ENCODE measurements around the gene PIK3C2A.

PIK3C2A gene

DNA sequence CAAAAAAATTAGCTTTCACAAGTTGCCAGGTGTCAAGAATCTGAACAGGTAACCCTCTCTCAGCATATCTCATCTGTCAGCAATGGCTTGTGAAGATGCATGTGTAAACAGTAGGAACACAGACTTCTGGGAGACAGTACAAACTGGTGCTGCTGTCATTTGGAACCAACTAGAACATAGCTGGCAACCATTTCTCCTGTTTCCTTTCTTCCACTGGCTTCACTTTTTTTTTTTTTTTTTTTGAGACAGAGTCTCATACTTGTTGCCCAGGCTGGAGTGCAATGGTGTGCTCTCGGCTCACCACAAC, 2.1 kb upstream of the PIK3C2A start:
- DNase-seq = no peak

DNA sequence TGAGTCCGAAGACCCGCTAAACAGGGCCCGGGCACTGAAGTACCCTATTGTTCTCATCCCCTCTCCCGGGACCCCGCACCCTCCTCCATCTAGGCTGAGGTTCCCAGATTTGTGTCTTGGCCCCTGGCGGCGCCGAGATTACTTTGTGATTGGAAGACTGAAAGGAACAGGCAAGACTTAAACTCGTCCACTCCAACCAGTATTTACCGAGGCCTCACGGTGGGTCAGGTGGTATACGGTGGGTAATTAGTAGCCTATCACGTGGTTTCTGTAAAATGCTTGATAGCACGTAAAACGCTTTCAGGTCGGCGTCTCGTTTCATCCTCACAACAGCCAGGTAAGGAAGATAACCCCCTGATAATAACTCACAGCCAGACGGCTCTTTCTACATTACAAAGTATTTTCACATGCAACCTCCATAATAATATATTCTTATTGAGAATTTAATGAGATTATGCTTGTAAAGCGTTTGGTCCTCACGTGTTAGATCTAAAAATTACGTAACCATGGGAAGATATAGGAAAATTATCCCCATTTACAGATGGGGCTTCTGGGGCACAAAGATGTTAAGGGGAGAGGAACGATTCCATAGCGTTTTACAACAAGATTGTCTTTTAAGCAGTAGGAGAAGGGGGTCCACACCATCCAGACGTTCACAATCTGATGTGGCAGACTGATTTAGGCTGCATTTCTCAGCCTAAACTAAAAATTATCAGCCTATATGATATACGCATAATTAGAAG, 642 bp upstream of the PIK3C2A start:
- peak; percentile 14 for DNase-seq

DNA sequence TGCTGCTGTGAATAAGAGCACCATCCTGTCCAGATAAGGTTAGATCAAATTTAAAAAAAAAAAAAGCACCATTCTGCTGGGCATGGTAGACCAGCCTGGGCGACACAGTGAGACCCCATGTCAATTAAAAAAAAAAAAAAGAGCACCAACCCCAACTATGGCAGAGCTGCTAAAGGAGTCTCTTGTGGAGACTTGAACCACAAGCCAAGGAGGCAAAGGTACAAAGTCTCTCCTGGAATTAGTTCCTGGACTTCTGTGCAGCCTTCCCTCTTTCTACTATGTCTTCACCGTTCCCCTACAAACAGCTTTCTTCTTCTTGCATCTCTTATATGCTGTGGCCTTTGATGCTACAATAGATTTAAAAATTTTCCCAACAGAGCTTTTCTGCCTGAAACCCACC, 1.3 kb downstream of the PIK3C2A start:
- DNase-seq = no peak

DNA sequence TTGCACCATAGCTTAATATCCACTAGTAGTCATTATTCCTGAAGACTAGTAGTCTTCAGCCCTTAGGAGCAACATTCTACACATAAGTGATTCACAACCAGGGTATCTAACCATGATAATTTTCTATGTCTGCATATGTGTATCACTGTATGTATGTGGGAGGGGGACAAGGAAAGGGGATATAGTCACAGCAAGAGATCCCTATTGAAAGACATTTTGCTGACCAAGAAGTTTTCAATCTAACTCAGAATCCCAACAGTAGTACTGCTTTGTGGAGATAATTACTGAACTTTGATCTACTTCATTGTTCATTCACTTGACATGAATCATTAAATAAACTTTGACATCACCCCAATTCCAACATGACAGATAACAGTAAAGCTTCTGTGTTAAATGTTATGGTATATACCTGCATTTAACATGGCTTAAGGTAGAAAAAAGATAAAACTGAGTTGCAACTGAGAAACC, 10.3 kb downstream of the PIK3C2A start:
- DNase-seq = no peak

DNA sequence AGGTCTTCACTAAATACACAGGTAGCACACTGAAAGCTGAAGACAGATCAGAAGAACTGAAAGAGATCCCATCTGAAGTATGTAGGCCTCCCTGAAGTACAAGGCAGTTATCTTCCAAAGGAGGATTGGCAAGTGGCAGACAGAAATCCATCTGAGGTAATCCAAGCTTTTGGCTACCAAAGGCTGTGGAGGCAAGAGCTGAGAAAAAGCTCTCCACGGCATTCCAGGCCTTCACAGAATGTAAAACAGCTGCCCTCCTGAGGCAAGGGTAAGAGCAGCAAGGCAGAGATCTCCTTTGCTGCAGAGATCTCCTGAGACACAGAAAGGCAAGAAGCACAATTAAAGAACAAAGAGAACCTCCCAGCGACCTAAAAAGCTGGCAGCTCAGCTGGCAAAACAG, 19.1 kb downstream of the PIK3C2A start:
- no peak for DNase-seq

DNA sequence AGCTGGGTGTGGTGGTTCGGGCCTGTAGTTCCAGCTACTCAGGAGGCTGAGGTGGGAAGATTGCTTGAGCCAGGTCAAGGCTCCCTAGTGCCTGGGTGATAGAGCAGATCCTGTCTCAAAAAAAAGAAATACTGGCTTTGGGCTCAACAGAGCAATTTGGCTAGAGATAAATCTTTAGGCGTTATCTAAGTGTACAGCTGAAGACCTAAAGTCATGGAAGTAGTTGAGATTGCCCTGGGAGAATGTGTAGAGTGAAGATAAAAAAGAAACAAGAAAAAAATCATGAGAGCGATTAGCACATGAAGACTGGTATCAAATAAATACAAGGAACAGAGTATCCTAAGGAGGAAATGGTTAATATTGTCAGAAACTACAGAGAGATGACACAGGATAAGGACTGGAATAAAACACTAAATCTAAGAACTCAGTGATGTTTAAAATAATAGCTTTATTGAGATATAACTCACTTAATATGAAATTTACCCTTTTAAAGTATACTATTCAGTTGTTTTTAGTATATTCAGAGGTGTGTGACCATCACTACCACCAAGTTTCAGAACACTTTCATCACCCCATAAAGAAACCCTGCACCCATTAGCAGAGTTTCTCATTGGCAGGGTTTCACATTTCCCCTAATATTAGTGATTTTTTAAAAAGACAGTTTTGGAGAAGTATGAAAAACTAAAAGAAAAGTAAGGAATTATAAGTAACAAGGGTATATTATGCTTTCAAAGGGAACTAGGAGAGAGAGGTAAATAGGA, 20.7 kb downstream of the PIK3C2A start:
- DNase-seq = no peak

DNA sequence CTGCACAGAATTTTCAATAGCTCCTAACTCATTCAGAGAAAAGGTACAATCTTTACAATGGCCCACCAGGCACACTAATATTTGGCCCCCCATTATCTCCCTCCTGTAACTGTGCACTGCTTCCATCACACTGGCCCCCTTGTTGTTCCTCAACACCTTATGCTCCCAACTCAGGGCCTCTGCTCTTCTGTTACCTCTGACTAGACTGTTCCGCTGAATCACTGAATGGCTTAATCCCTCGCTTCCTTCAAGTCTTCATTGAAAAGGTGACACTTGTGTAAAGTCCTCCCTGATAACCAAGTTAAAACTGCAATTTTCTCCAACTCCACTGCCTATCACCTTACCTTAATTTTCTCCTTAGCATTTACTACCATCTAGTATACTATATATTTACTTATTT, 21.8 kb downstream of the PIK3C2A start:
- no peak for DNase-seq

DNA sequence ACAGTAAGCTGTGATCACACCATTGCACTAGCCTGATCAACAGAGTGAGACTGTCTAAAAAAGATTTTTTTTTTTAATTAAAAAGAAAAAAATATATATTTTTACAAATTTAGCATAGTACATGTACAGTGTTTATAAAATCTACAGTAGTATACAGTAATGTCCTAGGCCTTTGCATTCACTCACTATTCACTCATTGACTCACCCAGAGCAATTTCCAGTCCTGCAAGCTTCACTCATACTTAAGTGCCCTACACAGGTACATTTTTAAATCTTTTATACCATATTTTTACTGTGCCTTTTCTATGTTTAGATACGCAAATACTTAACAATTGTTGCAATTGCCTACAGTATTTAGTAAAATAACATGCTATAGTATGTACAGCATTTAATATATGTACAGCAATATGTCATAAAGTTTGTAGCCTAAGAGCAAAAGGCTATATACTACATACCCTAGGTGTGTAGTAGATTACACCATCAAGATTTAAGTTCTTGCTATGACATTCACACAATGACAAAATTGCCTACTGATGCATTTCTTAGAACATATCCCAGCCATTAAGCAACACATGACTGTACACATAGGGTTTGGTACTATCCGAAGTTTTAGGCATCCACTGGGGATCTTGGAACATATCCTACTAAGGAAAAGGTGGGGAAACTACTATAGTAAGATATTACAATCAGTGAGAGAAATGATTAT, 22.8 kb downstream of the PIK3C2A start:
- DNase-seq = no peak

DNA sequence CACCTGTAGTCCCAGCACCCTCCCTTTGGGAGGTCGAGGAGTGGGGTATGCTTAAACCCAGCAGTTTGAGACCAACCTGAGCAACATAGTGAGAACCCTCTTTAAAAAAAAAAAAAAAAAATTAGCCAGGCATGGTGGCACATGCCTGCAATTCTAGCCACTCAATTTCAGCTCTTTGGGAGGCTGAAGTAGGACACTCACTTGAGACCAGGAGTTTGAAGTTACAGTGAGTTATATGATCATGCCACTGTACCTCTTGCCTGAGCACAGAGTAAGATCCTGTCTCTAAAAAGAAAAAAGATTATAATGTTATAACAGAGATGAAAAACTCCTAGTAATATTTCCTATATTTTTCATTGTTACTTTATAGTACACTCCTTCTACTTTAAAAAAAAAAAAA, 23.9 kb downstream of the PIK3C2A start:
- DNase-seq = no peak

DNA sequence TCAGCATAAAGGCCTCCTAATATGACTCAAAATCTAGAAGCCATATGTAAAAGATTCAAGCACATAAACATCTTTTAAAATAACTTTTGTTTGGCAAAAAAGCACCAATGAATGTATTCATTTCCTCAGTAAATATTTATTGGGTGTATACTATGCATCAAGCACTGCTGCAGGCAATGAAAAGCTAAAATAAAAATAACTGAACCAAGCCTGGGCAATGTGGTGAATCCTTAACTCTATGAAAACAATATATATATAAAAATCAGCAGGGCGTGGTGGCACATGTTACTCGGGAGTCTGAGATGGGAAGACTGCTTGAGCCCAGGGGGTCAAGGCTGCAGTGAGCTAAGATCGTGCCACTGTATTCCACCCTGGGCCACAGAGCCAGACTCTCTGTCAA, 27.8 kb downstream of the PIK3C2A start:
- DNase-seq = no peak

DNA sequence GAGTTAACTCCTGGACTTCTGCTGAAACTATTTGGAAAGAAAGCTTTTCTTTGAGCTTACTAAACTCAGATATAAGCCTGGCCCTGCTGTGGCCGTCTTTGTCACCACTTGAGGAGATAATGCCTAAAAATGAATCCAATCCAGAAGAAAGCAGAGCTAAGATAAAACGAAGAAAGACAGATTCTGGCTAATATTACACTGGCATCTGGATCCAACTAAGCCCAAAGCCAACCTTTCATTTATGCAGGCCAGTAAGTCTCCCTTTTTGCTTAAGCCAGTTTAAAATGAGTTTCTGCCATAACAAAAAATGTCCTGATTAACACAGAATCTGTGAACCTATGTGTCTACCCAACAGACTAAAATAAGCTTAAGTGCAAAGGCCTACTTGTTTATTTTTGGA, 34.5 kb downstream of the PIK3C2A start:
- no peak for DNase-seq

DNA sequence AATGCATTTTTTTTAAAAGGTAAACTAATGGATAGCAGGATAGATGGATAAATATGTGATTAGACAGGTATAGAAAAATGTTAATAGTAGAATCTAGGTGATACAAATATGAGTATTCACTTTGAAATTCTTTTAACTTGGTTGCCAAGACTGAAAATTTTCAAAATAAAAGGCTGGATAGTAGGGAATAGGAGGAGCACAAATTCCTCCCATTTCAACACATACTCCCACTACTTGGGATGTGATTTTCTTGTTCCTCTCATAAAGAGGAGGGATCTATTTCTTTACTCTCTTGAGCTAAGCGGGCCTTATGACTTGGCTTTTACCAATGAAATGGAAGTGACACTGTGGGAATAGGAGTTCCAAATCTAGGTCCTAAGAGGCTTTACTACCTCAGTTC, 35.9 kb downstream of the PIK3C2A start:
- DNase-seq = no peak

DNA sequence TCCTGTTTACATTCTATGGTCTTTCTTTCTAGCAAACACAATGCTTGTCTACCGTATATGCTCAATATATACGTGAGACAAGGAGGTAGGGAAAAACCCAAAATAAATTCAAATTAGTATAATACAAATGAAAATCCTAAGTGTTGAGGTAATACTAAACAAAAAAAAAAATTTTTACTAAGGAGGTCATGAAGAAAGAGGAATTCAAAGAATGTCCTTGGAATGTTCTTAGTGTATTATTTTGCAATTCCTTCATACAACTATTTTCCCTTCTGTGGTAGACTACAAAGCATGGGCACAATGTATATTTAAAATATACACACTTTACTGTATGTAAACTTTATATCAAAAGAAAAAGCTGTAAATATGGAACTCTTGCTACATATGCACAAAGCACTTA, 36.4 kb downstream of the PIK3C2A start:
- DNase-seq = no peak

DNA sequence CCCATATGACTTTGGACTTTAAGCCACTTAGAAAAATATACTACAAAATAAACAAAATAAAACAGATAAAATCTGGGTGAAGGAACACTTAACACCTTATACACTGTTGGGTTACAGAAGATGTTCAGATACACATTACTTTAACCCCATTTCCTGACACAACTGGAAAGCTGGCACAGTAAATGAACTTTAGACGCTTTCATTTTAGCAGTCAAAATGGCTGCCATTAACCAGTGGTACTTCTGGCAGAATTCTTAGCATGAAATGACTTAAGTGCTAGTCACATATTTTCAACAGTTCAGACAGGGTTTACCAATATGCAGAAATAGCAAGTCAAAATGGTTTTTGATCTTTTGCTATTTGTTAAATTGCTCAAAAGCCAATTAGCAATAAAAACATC, 37.9 kb downstream of the PIK3C2A start:
- no peak for DNase-seq

DNA sequence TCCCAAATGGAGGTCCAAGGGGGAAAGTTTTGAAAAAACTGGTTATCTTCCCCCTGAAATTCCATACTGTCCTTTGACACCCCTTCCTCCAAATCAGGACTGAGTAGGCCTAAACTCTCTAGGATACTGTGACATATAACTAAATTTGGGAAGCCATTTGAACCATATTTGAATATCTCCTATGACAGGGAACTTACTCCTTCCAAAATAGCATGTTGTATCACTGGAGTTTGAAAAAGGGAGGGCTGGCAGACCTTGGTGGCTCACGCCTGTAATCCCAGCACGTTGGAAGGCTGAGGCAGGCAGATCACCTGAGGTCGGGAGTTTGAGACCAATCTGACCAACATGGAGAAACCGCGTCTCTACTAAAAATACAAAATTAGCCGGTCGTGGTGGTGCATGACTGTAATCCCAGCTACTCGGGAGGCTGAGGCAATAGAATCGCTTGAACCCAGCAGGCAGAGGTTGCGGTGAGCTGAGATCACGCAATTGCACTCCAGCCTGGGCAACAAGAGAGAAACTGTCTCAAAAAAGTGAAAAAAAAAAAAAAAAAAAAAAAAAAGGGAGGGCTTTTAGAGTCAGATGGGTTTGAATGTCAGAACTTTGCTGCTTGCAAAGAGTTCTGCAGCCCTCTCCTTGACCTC, 42.4 kb downstream of the PIK3C2A start:
- no peak for DNase-seq

DNA sequence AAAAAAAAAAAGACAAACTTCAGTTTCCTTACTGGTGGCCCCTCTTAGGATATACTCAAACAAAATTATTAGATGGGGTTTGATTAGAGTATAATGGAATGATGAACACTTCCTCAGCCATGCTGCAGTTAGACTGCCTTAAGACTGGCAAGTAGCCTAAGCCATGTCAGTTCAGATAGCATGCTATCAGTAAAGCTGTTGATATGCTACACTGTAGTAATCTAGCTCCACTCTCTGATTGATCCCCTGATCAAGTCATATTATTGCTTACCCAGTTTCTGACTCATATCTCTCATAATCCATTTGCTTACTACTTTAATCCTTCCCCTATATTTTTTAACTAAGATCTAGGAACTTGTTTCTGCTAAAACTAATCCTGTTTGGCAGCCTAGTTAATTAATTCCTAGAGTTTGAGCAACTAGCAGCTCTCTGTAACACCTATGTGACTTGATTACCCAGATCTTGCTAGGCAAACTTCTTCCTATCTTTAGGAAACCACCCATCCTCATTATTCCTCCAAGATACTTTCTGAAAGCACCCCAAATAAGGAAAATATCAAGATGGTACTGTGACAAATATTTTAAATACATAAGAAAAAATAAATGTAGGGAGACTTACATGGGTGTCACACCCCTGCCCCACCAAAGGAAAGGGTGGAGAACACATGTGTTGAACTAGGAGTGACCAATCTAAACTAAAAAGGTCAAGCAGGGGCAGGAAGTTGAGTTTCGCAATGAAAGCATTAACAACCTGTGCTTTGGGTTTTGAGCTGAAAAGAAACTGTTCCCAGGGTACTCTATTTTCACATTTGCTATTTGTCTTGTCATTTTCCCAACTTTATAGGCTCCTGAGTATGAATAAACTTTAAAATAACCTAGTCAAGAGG, 43.2 kb downstream of the PIK3C2A start:
- no peak for DNase-seq

DNA sequence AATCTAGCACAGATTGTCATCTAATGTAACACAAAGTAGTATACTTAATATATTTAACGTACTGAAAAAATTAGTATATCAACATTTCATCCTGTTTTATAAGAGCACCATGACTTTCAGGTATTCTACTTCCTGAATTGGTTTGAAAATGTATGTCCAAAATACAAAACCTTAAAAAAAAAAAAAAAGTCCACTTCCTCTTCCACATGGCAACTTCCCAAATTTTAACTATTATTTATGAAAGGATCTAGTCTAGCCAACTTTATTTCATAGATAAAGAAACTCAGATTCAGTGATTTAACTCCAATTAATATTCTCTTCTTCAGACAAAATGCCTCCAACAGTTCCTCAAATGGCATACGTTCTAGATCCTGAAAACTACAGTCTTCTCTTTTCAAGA, 44.0 kb downstream of the PIK3C2A start:
- DNase-seq = no peak

DNA sequence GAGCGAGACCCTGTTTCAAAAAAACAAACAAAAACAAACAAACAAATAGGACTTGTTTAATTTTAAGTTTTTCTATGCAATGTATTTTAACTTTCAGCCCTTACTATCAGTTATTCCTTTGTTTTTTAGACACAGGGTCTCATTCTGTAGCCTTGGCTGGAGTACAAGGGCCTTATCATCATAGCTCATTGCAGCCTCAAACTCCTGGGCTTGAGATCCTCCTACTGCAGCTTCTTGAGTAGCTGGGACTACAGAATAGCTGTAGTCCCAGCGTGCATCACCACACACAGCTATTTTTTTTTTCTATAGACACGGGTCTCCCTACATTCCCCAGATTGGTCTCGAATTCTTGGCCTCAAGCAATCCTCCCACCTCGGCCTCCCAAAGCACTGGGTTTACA, 44.5 kb downstream of the PIK3C2A start:
- no peak for DNase-seq

DNA sequence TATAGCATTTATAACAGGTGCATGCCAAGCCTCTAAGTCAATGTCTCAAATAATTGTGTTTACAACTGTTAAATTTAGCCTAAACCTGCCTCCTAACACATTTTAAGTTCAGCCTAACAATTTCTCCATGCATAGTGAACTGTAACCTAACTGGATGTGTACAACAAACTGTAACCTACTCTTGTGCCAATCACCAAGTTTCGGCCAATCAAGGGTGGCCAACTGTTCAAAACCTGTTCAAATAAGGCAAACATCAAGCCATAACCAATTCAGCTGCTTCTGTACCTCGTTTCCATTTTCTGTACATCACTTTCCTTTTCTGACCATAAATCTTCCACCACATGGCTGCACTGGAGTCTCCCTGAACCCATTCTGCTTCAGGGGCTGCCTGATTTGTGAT, 45.4 kb downstream of the PIK3C2A start:
- no peak for DNase-seq

DNA sequence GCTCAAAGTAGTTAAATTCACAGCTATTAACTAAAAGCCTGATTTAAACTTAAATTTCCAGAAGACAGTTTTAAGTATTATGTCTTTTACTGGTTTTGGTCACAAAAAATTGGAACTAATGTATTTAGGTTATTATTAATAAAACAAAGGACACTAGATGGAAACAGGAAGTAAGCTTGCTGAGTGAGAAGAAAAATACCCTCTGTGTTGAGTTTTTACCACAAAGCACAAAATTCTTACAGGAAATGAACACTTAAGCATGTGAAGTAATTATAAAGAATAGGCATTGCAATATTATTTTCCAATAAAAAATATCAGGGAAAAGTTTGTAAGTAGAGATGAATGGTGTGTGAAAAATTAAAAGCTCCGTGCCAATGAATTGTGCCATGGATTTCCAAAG, 46.3 kb downstream of the PIK3C2A start:
- DNase-seq = no peak

DNA sequence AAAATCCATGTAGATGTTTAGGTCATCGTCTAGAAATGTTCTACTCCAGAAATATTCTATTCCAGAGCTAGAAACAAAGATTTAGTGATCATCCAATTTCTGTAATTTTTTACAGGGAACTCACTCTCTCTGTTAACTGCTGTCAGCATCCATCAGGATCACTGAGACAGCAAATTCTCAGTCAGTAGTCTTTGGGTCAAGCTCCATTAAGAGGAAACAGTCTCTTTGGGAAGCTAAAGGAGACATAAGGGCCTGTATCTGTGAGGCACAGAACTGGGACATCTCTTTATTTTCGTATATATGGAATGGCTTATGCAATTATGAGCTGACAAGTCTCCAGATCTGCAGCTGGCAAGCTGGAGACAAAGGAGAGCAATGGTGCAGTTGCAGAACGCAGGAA, 48.3 kb downstream of the PIK3C2A start:
- no peak for DNase-seq
